Panc1 (cell line): Measurements from ENCODE around the gene TRIP10. TPM values are rescaled to one million over a fixed set of nuclear protein-coding genes. Genes with fewer than 3 reads are reported as not detected.
"Not testable (repeated sequence)": the region's sequence is repeated elsewhere in the genome, so short reads cannot be mapped to it uniquely, and the experiment has no call there.

ENCODE experiments used
- ATAC-seq: fragments of 200-7000 bp; cut with Tn5 transposase; 2 replicates; pipeline ENCODE4 v1.9.1; 2020; ENCODE audit warnings: mild to moderate bottlenecking, moderate library complexity
- BruUV-seq: library from RNA; stranded (reverse); fragments of 400-500 nt; replicated peaks from 2 replicates; lab custom pipeline; 2021; lab: Mats Ljungman, UMichigan
- CTCF ChIA-PET: fragments of 300-600 bp; sonication (Branson Sonifier 250); formaldehyde crosslinking; loops from one replicate; lab custom pipeline; 2022; ENCODE audit warnings: antibody characterized with exemption; lab: Charles Lee
- POLR2A ChIA-PET: fragments of 300-600 bp; sonication (Branson Sonifier 250); formaldehyde crosslinking; loops from one replicate; lab custom pipeline; 2022; ENCODE audit warnings: antibody characterized with exemption; lab: Charles Lee
- DNase-seq: peaks from one replicate; pipeline ENCODE4 v3.0.0-alpha.2; 2010; ENCODE audit warnings: low read depth, low spot score
- H3K27ac ChIP-seq: 2 replicates; pipeline ENCODE4 v1.5.1; 2011; ENCODE audit warnings: mild to moderate bottlenecking, low read length, inconsistent platforms
- H3K27me3 ChIP-seq: fragments of 200-500 bp; sonication (Bioruptor generic); 2 replicates; pipeline ENCODE4 v1.6.0; 2014; ENCODE audit warnings: low read length, inconsistent platforms; ENCODE audit not compliant: control insufficient read depth, insufficient read depth
- H3K36me3 ChIP-seq: fragments of 200-500 bp; sonication (Bioruptor generic); 2 replicates; pipeline ENCODE4 v1.5.1; 2014; ENCODE audit warnings: inconsistent platforms, mild to moderate bottlenecking, low read length, moderate library complexity; ENCODE audit not compliant: control insufficient read depth, insufficient read depth
- H3K4me1 ChIP-seq: 2 replicates; pipeline ENCODE4 v1.5.1; 2011; ENCODE audit warnings: inconsistent platforms, mild to moderate bottlenecking, low read length, moderate library complexity; ENCODE audit not compliant: control insufficient read depth, insufficient read depth
- H3K4me3 ChIP-seq, 2 experiments: 2 replicates each; pipeline ENCODE4 v1.5.1; 2011 to 2012; ENCODE audit warnings: low read depth in 2 of 2, low read length in 2 of 2, mild to moderate bottlenecking in 2 of 2, inconsistent platforms in 1 of 2, moderate library complexity in 1 of 2
- H3K9me3 ChIP-seq: fragments of 200-500 bp; sonication (Bioruptor generic); 2 replicates; pipeline ENCODE4 v1.5.1; 2014; ENCODE audit warnings: low read depth, mild to moderate bottlenecking, inconsistent platforms, low read length, moderate library complexity; ENCODE audit not compliant: control insufficient read depth, insufficient read depth
- POLR2AphosphoS5 ChIP-seq: IDR thresholded peaks from 2 replicates; pipeline ENCODE4 v1.6.1; 2012; ENCODE audit warnings: mild to moderate bottlenecking, low read depth, low read length, moderate library complexity
- SIN3A ChIP-seq: IDR thresholded peaks from 2 replicates; pipeline ENCODE4 v1.6.1; 2012; ENCODE audit warnings: low read depth, mild to moderate bottlenecking, low read length, moderate library complexity, borderline replicate concordance; ENCODE audit not compliant: insufficient read depth
- TCF7L2 ChIP-seq: IDR thresholded peaks from 2 replicates; pipeline ENCODE4 v1.6.1; 2011; ENCODE audit warnings: mild to moderate bottlenecking, low read depth, low read length, inconsistent platforms
- in situ Hi-C: cut with HindIII; loops from 2 replicates; pipeline ENCODE4 v1.10.0; 2016; ENCODE audit warnings: low sequenced_read_pairs, low pct_unique_long_range_greater_than_20kb
- intact Hi-C: fragments of 100-400 bp; cut with micrococcal nuclease; formaldehyde crosslinking; loops from one replicate; pipeline ENCODE4 v1.10.0; 2022; ENCODE audit not compliant: unreplicated experiment
- total RNA-seq: library from RNA; stranded (reverse); gene quantifications from one replicate; pipeline ENCODE4 v1.2.1, GENCODE V29; 2021; ENCODE audit not compliant: unreplicated experiment
- TF ChIP-seq, protein P1 (sequence below), 2 experiments: IDR thresholded peaks; 2 replicates each; pipeline ENCODE4 v1.6.1; 2011 to 2012; ENCODE audit warnings: low read depth in 2 of 2, control low read depth in 1 of 2, low read length in 1 of 2, mild to moderate bottlenecking in 1 of 2, moderate library complexity in 1 of 2; ENCODE audit not compliant: insufficient read depth in 1 of 2
- TF ChIP-seq, protein P2 (sequence below): fragments of 450-650 bp; IDR thresholded peaks from 2 replicates; pipeline ENCODE4 v1.5.1; 2017; ENCODE audit warnings: mild to moderate bottlenecking

Gene TRIP10
- total RNA-seq, 1 experiment from 2014 or later: 115 TPM

DNA sequence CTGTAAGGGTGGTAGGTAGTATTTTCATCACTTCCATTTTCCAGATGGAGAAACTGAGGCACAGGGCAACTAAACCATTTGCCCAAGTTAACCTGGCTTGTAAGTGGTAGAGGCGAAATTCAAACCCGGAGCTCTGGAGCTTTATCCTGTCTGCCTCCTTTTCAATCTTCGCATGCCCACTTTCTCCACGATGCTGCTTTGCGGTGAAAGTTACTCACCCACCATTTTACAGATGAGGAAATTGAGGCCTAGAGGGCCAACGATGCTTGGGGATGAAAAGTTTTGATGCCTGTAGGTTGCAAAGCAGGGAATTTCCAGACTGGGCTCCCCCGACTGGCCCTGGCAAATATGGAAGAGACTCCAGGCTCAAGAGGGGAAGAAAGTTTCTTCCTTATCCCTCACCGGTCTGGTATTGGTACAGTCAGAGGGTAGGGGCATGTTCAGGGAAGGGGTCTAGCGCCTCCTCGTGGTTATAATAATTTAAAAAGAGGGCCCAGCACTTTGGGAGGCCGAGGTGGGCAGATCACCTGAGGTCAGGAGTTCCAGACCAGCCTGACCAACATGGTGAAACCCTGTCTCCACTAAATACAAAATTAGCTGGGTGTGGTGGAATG is 29.6 kb downstream of the TRIP10 start:
- TF ChIP-seq, protein P1, sequence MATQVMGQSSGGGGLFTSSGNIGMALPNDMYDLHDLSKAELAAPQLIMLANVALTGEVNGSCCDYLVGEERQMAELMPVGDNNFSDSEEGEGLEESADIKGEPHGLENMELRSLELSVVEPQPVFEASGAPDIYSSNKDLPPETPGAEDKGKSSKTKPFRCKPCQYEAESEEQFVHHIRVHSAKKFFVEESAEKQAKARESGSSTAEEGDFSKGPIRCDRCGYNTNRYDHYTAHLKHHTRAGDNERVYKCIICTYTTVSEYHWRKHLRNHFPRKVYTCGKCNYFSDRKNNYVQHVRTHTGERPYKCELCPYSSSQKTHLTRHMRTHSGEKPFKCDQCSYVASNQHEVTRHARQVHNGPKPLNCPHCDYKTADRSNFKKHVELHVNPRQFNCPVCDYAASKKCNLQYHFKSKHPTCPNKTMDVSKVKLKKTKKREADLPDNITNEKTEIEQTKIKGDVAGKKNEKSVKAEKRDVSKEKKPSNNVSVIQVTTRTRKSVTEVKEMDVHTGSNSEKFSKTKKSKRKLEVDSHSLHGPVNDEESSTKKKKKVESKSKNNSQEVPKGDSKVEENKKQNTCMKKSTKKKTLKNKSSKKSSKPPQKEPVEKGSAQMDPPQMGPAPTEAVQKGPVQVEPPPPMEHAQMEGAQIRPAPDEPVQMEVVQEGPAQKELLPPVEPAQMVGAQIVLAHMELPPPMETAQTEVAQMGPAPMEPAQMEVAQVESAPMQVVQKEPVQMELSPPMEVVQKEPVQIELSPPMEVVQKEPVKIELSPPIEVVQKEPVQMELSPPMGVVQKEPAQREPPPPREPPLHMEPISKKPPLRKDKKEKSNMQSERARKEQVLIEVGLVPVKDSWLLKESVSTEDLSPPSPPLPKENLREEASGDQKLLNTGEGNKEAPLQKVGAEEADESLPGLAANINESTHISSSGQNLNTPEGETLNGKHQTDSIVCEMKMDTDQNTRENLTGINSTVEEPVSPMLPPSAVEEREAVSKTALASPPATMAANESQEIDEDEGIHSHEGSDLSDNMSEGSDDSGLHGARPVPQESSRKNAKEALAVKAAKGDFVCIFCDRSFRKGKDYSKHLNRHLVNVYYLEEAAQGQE (IDR thresholded peaks at IDR 0.05; ENCODE audit: insufficient read depth in 1 of 2, low read depth in 2 of 2, low read length in 1 of 2): no peak
- TF ChIP-seq POLR2AphosphoS5 (no peak), SIN3A (no peak), TCF7L2 (no peak)
- no peak overlapping the region for H3K27ac ChIP-seq
- no peaks in the 10 kb centered on the region for H3K9me3 ChIP-seq
- intact Hi-C loops: no loop called here
- 0 out of 2 replicates have a peak, but pooled peaks cover 2% of the 10 kb centered on the region for H3K4me1 ChIP-seq
- no peak for ATAC-seq
- no peaks in the 10 kb centered on the region for H3K27me3 ChIP-seq
- no peak for DNase-seq
- ChIA-PET CTCF (no interaction called here), POLR2A (interaction anchor here (0.6 kb wide), 1 partner anchor 441 kb away, joined by 4 read pairs; no protein-coding TSS in a partner anchor)
- H3K4me3 ChIP-seq: no peak overlapping the region
- in situ Hi-C loops: no loop called here
- BruUV-seq: no TSS peak
- H3K36me3 ChIP-seq: peaks cover 3% of the 10 kb centered on the region; the same call in 1 of the 2 replicates

DNA sequence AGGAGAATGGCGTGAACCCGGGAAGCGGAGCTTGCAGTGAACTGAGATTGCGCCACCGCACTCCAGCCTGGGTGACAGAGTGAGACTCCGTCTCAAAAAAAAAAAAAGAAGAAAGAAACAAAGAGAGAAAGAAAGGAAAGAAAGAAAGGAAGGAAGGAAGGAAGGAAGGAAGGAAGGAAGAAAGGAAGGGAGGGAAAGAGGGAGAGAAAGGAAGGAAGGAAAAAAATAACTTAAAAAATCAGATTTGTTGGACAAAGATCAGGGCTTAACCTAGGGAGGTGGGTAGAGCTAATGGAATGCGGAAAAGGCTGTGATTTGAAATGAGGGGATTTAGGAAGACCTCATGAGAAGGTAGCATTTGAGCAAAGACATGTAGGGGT is 32.2 kb downstream of the TRIP10 start:
- H3K9me3 ChIP-seq, H3K4me1 ChIP-seq, BruUV-seq, H3K36me3 ChIP-seq, ATAC-seq, CTCF ChIA-PET, in situ Hi-C loops, intact Hi-C loops, H3K27ac ChIP-seq, POLR2A ChIA-PET, H3K4me3 ChIP-seq, H3K27me3 ChIP-seq, DNase-seq: not testable (repeated sequence)

DNA sequence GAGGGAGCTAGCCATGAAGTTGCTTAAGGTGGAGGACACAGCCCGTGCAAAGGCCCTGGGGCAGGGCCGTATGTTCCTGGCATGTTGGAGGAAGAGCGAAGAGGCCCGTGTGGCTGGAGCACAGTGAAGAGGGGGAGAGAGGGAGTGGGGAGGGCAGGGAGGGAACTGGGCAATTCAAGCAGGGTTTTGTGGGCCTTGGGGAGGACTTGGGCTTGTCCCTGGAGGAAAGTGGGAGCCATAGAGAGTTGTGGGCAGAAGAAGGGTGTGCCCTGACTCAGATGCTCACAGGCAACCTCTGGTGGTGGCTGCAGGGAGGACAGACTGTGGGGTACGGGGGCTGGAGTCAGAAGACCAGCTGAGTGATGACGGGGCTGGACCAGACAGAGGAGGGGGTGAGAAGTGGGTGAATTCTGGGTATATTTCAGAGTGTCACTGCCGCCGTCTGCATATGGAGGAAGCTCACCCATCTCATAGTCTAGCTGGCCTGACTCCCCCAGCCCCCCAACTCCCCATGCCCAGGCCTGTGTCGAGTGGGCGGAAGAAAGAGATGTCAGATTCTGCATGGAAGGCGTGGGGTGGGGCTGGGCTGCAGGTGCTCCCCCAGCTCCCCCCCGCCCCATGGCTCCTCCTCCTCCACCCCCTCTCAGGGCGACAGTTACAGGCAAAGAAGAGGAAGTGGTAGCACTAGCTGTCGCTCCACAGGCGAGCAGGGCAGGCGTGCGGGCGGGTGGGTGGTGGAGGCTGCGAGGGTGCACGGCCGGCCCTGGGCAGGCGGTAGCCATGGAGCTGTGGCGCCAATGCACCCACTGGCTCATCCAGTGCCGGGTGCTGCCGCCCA is 32.8 kb downstream of the TRIP10 start, which contains the start of gene VAV1:
VAV1 (plus strand) TSS at position 681 of the 838 bp plus-strand sequence; CDS start at position 781, 100 bp downstream.
- no peak within 1 kb of the TSS for H3K27ac ChIP-seq
- H3K4me1 ChIP-seq: no peaks in the 10 kb centered on the region
- no peaks in the 10 kb centered on the region for H3K27me3 ChIP-seq
- in situ Hi-C loops (no loop called here), intact Hi-C loops (no loop called here)
- TF ChIP-seq, protein P1 (IDR thresholded peaks at IDR 0.05; ENCODE audit: insufficient read depth in 1 of 2, low read depth in 2 of 2, low read length in 1 of 2): no peak
- TF ChIP-seq, protein P2, sequence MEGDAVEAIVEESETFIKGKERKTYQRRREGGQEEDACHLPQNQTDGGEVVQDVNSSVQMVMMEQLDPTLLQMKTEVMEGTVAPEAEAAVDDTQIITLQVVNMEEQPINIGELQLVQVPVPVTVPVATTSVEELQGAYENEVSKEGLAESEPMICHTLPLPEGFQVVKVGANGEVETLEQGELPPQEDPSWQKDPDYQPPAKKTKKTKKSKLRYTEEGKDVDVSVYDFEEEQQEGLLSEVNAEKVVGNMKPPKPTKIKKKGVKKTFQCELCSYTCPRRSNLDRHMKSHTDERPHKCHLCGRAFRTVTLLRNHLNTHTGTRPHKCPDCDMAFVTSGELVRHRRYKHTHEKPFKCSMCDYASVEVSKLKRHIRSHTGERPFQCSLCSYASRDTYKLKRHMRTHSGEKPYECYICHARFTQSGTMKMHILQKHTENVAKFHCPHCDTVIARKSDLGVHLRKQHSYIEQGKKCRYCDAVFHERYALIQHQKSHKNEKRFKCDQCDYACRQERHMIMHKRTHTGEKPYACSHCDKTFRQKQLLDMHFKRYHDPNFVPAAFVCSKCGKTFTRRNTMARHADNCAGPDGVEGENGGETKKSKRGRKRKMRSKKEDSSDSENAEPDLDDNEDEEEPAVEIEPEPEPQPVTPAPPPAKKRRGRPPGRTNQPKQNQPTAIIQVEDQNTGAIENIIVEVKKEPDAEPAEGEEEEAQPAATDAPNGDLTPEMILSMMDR: no peak
- TF ChIP-seq POLR2AphosphoS5 (no peak), TCF7L2 (no peak)
- no peaks in the 10 kb centered on the region for H3K9me3 ChIP-seq
- CTCF ChIA-PET: no interaction called here
- DNase-seq (no peak), ATAC-seq (no peak)
- H3K36me3 ChIP-seq: no peaks in the 10 kb centered on the region
- no TSS peak for BruUV-seq
- POLR2A ChIA-PET: no interaction called here
- no peak within 1 kb of the TSS for H3K4me3 ChIP-seq
